Mucosa of gallbladder (tissue), 1 donor: ENCODE data around the gene KDM8. TPM values are rescaled to one million over a fixed set of nuclear protein-coding genes. Genes with fewer than 3 reads are reported as not detected.
"Not testable (repeated sequence)": the region's sequence is repeated elsewhere in the genome, so short reads cannot be mapped to it uniquely, and the experiment has no call there.

Source experiments
- DNase-seq: peaks from one replicate; pipeline ENCODE4 v3.0.0-alpha.2; 2020; ENCODE audit warnings: low spot score
- total RNA-seq: library from RNA; stranded (reverse); gene quantifications from one replicate; pipeline ENCODE4 v1.2.1, GENCODE V29; 2021
- donor health status: DM: no; HTN: no; CAD: no.

KDM8 gene
- total RNA-seq, 1 donor from 2014 or later, result 14.8 TPM

DNA sequence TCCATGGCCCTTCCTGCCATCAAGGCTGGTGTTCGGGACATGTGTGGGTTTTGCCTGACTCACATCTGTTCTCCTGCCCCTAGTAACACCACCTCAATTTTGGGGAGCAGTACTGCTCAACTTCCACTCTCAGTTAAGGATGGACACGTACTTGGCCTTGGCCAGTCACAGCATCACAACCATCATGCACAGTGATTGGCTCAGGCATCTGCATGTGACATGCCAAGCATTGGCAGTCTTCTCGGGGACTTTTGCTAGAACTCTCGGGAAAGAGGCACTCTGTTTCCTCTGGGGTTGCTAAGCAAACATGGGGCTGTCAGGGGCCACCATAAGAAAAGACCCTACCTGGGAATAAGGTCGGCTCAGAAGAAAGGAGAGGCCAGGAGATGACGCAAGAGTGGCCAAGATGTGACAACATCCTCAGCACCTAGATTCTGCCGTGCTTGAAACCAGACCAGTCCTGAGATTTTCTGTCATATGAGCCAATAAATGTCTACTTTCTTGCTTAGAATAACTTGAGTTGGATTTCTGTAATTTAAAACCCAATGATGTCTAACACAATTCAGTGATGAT is 11.9 kb upstream of the KDM8 start:
- no peak for DNase-seq

DNA sequence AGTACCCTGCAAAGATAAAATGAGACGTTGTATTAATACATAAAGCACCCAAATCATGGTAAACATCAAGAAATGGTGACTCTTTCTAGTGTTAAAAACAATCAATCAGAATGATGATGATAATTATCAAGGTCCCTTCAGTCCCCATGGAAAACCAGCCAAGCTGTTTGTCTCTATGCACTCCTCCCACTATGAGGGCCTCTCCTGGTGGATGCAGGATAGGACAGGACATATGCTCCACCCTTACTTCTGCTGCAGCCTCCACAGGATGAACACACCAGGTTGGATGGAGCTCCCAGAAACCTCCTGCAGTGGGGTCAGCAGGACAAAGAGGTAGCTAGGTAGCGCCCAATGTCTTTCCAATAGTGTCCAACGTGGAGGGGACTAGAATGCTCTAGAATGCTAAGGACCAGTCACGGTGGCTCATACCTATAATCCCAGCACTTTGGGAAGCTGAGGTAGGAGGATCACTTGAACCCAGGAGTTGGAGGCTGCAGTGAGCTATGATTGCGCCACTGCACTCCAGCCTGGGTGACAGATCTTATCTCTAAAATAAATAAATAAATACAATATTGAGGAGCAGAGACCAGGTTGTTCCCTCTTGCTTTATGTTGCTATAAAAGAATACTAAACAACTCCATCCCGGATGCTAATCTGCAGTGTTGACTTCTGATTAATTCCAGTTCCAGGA is 9.9 kb upstream of the KDM8 start:
- no peak for DNase-seq

DNA sequence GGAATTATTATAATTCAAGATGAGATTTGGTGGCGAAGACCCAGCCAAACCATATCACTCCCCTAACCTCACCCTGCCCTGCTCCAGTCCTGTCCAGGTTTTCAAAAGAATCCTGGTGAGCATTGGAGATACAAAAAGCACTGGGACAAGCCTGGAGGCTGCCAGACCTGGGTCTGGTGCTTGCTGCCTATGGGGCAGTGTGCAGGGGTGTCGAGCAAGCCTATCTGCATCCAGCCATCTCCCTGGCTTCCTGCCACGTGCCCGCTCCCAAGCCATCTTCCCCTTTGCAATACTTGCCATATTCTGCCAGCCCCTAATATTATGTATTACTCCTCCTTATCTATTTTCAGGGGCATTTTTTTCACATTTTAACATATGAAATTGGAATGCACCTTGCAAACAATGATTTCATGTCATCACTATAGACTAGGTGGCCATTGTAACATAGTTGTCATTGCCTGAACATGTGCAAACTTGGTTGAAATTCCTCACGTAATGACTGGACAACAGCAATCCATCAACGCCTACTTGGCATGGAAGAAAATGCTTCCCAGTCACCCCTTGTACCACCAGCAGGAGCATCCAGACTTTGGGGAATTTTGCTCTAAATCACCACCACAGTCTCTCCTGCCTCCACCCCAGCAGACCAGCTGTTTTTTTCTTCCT is 8.1 kb upstream of the KDM8 start:
- DNase-seq, result no peak

DNA sequence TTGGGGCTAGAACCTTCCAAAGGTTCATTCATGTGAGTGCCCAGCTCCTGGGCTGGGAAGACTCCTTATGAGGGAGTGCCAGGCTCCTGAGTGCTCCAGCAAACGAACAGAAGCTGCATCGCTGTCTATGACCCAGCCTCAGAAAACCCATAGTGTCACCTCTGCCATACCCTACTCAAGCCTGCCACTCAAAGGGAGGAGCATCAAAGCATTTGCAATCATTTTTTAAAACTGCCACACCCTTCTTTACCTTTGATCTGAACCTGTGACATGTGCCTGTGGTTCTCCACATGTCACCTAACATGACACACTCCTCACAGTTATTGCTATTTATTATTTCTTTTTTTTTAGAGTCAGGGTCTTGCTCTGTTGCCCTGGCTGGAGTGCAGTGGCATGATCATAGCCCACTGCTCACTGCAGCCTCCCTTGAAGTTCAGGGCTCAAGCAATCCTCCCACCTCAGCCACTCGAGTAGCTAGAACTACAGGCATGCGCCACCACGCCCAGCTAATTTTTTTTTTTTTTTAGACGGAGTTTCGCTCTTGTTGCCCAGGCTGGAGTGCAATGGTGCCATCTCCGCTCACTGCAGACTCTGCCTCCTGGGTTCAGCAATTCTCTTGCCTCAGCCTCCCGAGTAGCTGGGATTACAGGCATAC is 7.3 kb upstream of the KDM8 start:
- no peak for DNase-seq

DNA sequence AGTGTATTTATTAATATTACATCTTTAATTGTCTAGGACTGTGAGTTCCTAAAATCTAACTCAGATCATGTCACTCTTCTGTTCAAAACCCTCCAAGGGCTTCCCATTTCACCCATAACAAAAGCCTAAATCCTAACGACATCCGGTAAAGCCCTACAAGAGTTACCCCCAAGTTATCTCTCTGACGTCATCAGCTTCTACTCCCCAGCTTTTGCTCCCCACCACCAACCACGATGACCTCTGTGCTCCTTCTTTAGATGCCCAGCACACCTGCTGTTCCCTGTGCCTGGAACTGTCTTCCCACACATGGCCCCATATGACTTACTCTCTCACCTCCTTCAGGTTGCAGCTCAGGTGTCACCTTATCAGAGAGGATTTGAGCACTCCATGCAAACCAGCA is 6.3 kb upstream of the KDM8 start:
- DNase-seq, result no peak

DNA sequence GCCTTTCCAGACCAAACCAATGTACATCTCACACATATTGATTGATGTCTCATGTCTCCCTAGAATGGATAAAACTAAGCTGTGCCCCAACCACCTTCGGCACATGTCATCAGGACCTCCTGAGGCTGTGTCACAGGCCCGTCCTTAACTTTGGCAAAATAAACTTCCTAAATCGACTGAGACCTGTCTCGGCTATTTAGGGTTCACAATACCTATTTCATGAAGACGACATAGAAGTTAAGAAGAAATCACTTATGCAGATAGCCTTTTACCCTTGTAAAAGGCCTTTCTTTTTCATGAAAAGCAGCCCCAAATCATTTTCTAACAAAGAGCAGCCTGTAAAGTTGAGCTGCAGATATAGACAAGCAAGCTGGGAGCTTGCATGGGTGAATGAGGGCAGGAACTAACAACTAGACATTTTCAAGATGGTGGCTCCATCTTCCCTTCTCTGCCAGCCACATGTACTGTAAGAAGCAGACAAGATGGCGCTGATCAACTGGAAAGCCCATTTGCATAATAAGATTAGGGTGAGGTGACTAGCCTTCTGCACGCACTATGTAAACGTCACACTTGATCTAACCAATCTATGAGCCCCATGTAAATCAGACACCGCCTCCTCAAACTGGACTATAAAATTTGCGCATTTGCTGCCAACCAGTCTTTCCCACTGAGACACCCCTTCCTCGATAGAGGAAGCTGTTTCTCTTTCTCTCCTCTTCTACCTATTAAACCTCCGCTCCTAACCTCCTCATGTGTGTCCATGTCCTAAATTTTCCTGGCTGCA is 4.7 kb upstream of the KDM8 start:
- DNase-seq, result no peak

DNA sequence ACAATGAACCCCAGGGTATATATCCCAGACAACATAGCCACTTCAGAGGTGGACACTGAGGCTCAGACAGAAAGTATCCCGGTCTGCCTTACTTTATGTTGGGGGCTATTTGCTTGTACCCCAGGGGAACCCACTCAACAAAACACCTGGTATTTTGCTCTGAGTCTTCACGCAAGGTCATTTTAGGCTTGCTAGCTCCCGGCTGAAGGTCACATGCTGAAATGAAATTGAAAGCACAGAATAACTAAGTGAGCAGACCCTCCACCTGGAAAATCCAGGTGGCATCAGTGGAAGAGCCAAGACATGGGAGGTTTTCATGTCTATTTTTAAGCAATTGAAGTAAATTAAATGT is 4.1 kb upstream of the KDM8 start:
- DNase-seq, result no peak

DNA sequence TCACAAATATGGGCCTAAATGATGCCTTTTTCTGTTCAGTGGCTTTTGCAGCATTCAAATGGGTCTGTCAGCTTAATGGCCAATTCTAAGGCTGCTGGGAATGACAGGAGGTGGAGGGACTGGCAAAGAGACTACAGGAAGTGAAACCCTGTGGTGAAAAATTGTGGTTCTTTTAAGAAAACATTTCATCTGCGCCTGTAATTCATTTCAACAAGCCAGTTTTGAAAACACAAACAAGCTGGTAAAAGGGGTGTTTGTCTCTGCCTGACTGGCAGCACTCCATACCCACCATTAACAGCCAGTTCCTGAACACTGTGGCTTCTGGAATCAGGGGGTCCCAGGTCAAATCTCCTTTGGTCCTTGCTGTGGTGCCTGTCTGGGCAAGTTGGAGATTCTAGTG is 3.6 kb upstream of the KDM8 start:
- DNase-seq, result no peak

DNA sequence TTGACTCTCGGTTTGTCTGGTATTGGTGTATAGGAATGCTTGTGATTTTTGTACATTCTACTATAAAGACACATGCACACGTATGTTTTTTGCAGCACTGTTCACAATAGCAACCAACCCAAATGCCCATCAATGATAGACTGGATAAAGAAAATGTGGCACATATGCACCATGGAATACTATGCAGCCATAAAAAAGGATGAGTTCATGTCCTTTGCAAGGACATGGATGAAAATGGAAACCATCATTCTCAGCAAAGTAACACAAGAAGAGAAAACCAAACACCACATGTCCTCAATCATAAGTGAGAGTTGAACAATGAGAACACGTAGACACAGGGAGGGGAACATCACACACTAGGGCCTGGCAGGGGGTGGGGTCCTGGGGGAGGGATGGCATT is 2.4 kb upstream of the KDM8 start:
- not testable (repeated sequence) for DNase-seq

DNA sequence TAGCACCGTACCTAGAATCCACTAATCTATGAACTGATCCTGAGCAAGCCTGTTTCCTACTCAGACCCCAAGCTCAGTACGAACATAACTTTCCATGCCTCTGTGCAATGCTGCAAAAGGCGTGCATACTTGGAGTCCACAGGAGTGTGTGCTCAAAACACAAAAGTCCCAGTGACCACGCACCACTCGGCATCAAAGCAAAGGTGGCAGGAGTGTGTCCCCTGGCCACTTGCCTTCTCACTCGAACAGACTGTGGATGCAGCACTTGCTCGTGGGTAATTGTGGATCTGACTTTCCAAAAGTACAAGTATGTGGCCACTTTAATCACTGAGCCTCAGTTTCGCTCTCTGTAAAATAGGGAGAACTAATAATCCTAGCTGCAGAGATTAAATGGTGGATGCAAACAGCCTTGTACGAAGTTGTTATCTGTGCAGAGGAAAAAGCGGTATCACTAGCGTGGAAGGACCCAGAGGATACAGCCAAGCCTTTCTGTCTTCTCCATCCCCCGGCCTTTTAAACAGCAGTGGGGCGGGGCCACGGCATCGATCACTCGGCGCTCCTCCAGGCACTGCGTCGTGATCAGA is 311 bp upstream of the KDM8 start:
- peak; percentile 95 for DNase-seq

DNA sequence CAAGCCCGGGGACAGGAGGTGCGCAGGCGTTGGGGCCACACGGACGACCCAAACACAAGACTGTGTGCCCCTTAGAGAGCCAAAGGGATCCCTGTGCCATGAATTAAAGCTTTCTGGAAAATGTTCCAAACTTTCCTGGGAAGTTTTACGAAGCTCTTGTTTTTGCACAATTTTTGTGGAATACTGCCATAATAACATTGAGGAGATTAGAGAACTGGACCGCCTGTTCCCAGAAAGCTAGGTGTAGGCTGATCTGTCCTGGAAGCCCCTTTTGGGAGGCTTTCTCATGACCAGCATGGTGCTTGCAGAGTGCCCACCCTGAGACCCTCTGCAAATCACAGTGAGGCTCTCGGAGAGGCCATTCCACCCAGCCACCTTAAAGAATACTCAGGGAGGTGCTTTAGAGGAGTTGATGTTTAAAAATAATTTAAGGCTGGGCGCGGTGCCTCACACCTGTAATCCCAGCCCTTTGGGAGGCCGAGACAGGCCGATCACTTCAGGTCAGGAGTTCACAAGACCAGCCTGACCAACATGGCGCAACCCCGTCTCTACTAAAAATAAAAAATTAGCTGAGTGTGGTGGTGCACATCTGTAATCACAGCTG is 1.1 kb downstream of the KDM8 start:
- DNase-seq, result no peak

DNA sequence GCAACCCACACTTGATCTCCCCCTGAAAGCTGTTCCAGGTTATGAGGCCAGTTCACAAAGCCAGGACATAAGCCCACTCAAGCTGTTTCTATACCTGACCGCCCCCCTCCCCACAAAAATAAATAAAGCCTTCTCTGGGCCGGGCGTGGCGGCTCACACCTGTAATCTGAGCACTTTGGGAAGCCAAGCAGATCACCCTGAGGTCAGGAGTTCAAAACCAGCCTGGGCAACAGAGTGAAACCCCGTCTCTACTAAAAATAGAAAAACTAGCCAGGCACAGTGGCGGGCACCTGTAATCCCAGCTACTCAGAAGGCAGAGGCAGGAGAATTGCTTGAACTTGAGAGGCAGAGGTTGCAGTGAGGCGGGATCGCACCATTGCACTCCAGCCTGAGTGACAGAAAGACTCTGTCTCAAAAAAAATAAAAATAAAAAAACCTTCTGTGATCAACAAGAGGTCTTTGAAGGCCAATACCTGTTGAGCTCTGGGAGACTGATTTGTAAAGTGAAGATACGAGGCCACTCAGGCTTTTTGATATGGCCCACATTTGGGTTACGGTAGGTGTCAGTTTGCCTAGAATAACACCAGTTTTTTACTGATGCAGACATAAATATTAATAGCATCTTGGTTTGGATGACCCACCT is 2.2 kb downstream of the KDM8 start:
- no peak for DNase-seq

DNA sequence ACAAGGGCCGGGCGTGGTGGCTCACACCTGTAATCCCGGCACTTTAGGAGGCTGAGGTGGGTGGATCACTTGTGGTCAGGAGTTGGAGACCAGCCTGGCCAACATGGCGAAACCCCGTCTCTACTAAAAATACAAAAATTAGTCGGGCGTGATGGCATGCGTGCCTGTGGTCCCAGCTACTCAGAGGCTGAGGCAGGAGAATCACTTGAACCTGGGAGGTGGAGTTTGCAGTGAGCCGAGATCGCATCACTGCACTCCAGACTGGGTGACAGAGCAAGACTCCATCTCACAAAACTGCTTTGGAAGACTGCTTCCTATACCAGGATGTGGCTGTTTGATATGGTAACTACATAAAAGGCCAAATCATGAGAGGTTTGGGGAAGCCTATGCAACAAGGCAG is 3.8 kb downstream of the KDM8 start:
- DNase-seq, result not testable (repeated sequence)

DNA sequence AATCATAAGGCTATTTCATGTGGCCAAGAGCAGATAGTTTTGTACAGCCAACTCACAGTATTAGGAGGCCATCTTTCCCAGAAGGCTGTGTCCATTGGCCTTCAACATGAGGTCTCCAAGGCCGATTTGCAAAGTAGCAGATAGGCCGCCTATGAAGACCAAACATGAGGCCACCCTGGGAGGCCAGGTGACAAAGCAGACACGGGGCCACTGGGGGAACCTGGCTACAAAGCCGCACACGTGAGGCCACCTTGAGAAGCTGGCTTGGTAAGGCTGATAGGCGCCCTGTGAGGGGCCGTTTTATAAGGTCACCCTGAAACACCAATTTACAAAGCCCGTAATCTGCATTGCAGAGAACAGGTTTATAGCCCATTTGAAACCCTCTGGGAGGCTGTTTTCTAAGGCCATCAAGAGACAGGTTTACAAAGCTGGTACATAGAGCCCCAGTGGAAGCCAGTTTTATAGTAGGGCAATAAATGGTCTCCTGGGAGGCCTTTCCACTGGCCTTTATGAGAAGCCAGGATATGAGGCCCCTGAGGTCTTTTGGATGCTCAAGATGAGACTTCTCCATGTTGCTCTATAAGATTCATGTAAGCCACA is 4.9 kb downstream of the KDM8 start:
- DNase-seq, result no peak

DNA sequence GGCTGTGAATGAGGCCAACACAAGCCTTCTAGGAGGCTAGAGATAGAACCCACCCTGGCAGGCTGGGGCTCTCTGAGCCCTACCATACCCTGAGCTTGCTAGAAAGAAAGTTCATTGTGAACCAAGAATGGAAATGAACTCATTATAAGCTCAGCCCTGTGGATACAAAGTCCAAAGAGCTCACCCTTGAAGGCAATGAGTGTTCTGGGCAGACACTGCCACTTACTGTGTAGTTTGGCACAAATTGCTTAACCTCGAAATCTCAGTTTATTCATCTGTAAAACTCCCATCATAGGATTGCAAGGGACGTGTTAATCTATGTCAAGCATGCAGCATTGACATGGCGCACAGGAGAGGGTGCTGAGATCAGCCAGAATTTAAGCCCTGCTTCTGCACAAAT is 5.5 kb downstream of the KDM8 start:
- peak; percentile 51 for DNase-seq

DNA sequence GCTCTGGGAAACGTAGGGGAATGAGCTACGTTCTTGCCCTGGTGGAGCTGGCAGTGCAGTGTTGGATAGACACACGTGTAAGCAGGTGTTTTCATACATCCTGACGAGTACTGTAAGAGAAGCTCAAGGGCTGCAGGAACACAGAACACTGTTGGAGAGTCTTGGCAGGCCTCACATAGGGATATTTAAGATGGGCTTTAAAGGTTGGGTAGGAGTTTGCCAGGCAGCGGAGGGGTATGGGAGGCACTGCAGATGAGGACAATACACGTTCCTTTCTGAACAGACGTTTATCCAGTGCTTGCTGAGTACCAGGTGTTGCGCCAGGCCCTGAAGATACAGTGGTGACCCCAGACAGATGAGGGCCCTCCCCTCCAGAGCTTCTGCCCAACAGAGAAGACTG is 6.3 kb downstream of the KDM8 start:
- DNase-seq, result no peak

DNA sequence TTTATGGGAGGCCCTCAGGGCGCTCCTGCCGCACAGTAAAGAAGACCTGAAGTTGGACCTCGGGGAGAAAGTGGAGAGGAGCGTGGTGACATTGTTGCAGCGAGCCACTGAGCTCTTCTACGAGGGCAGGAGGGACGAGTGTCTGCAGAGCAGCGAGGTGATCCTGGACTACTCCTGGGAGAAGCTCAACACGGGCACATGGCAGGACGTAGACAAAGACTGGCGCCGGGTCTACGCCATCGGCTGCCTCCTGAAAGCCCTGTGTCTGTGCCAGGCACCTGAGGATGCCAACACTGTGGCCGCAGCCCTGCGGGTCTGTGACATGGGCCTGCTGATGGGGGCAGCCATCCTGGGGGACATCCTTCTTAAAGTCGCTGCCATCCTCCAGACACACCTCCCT is 6.8 kb downstream of the KDM8 start:
- DNase-seq, result no peak

DNA sequence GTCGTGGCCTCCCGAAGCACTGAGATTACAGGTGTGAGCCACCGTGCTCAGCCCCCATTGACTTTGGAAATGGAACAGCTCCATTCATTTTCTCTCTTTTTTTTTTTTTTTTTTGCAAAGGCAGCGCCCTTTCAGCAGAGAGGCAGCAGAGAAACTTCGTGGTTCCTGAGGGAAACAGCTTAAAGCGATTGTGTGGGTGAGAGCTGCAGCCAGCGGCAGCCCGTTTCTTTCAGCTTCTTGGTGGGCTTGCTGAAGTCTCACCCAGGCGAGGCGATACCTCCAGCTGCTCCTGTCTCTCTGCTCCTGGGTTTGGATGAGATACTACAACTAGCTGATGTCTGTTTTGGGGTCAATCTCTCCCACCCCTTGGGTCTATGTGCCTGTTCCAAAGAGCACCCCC is 7.7 kb downstream of the KDM8 start:
- DNase-seq, result no peak

DNA sequence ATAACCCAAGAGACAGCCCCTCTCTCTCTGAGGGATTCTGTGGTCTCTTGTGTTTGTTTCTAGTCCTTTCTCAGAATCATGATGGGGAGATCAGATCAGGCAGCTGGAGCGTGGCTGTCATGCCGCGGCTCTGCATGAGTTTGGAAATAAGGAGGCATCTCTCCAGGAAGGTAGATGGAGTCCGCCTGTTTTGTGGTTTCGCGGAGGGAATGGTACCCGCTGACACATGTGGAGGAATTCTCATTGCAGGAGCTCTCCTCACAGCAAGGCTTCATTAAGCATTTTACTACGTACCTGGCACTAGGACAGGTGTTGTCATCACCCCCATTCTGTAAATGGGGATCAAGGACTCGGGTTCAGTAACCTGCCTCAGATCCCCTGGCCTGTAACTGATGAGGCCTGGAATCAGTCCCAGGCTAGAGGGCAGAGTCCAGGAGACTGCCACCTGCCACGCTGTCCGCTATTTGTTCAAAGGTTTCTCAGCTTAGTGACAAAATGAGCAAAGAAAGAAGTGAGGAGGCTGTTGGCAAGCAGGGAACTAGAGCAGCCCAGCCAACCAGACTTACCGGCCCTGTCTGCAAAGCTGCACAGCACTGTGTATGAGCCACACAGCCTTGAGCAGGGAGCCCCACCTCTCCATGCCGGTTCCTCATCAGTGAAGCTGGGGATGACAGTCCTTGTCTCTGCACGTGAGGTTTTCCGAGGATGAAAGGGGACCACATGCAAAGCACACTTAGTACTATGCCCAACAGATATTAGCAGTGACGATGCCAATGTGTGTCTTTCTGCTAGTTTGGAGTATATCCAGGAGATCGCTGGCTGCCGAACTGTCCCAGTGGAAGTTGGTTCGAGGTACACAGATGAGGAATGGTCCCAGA is 11.0 kb downstream of the KDM8 start:
- DNase-seq, result peak; percentile 84

DNA sequence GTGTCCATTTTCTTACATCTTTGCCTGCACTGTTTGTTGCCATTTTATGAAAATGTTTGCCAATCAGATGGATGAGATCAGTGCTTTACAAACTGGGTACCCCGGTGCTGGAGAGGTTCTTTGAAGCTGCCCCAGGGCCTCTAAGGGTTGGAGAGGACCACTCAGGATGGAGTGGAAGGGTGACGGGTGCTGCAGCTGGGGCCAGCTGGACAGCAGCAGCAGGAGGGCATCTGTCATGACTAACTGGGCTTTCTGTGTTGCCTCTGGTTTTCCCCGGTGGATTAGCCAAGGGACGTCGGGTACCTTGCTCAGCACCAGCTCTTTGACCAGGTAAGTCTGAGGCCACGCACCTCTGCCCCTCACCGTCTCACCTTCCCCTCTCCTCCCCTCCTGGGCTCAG is 12.3 kb downstream of the KDM8 start:
- DNase-seq, result no peak
